ENCODE data around the gene TPPP3. TPM values are rescaled to one million over a fixed set of nuclear protein-coding genes. Genes with fewer than 3 reads are reported as not detected.
A peak's percentile ranks its signal among the peaks of the same experiment; 100 is the strongest.
"Not testable (repeated sequence)": the region's sequence is repeated elsewhere in the genome, so short reads cannot be mapped to it uniquely, and the experiment has no call there.

Gene TPPP3
- total RNA-seq, 1 donor from 2014 or later: 29.7 TPM

DNA sequence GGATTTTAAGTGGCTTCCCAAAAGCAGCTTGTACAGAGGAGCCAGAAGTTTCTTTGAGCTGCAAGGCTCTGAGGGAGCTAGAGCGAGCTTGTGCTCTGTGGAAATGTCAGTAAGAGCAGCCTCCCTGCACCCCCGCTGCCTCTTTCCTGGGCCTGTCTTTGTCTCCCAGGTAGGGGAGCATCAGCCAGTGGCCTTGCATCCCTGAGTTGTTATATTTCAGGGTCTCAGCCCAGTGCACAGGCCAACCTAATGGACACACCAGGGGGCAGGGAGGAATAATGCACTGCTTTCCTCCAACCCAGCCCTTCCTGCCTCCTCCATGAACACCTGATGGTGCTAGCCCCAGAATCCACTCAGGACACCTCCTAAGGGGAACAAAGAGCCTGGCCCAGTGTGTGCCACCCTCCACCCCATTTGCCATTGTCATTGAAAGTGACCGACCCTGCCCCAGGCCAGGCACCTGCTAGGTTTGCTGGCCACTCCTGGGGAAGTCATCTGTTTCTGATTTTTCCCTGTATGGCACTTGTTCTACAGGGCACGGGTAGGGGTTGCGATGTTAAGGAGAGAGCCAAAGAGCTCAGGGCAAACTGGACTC, 6.3 kb downstream of the TPPP3 start:
- intact Hi-C loops (cut with DNase I): no loop called here
- Histone ChIP-seq H3K36me3 (no peaks in the 10 kb centered on the region), H3K27me3 (no peaks in the 10 kb centered on the region), H3K4me1 (peaks cover 10% of the 10 kb centered on the region), H3K4me3 (no peak overlapping the region), H3K9me3 (no peaks in the 10 kb centered on the region), H3K27ac (no peak overlapping the region)
- DNase-seq: peak; percentile 33
- no peak for ATAC-seq
- TF ChIP-seq, protein P1, sequence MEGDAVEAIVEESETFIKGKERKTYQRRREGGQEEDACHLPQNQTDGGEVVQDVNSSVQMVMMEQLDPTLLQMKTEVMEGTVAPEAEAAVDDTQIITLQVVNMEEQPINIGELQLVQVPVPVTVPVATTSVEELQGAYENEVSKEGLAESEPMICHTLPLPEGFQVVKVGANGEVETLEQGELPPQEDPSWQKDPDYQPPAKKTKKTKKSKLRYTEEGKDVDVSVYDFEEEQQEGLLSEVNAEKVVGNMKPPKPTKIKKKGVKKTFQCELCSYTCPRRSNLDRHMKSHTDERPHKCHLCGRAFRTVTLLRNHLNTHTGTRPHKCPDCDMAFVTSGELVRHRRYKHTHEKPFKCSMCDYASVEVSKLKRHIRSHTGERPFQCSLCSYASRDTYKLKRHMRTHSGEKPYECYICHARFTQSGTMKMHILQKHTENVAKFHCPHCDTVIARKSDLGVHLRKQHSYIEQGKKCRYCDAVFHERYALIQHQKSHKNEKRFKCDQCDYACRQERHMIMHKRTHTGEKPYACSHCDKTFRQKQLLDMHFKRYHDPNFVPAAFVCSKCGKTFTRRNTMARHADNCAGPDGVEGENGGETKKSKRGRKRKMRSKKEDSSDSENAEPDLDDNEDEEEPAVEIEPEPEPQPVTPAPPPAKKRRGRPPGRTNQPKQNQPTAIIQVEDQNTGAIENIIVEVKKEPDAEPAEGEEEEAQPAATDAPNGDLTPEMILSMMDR (IDR thresholded peaks at IDR 0.05): no peak

DNA sequence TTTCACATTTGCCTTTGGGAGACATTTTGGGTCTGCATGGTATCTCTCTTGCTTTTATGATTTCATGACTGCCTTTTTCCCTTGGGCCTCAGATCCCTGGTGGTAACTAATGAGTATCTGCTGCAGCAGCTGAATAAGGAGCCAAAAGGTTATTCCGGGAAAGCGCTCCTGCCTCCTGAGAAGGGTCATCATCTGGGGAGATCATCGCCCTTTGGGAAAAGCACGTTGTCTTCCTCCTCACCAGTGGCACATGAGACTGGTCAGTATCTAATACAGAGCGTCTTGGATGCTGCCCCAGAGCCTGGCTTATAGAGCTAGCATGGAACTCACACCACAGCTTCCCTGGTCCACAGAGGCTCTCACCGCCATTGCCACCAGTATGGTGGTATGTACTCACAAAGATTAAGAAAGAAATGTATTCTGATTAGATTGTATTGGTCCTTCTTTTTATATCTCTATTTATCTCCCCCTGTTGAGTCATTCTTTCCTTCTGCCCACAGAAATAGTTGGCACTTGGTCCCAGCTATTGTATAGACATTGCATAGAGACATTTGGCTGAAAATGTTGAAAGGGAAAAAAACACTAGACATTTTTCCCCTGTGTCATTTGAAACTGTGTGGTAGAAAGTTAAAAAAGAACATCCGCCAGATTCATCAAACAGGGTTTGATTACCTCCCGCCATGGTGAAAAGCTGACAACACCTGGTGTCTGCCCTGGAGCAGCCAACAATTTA, 8.4 kb downstream of the TPPP3 start:
- Histone ChIP-seq H3K9me3 (no peaks in the 10 kb centered on the region), H3K4me1 (no peaks in the 10 kb centered on the region), H3K36me3 (no peaks in the 10 kb centered on the region), H3K27me3 (no peaks in the 10 kb centered on the region), H3K4me3 (no peak overlapping the region), H3K27ac (no peak overlapping the region)
- intact Hi-C loops (cut with DNase I): no loop called here
- DNase-seq: no peak
- no peak for ATAC-seq
- TF ChIP-seq, protein P1 (IDR thresholded peaks at IDR 0.05): no peak

DNA sequence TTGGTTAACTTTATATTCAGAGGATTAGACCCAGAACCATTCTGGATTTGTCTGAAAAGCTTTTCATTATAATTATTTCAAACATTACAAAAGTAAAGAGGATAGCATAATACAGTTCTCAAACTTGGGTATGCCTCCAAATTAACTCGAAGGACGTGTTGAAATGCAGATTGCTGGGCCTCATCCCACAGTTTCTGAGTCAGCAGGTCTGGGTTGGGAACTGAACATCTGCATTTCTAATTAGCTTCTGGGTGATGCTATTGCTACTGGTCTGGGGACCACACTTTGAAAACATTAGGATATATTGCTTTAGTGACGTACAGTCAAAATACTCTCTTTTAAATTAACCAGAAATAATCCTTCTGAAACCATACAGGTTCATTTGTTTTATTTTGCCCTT, 10.0 kb downstream of the TPPP3 start:
- intact Hi-C loops (cut with DNase I): no loop called here
- Histone ChIP-seq H3K27ac (no peak overlapping the region), H3K9me3 (no peaks in the 10 kb centered on the region), H3K27me3 (no peaks in the 10 kb centered on the region), H3K4me1 (no peaks in the 10 kb centered on the region), H3K36me3 (no peaks in the 10 kb centered on the region), H3K4me3 (no peak overlapping the region)
- ATAC-seq (no peak), DNase-seq (no peak)
- TF ChIP-seq, protein P1 (IDR thresholded peaks at IDR 0.05): no peak

DNA sequence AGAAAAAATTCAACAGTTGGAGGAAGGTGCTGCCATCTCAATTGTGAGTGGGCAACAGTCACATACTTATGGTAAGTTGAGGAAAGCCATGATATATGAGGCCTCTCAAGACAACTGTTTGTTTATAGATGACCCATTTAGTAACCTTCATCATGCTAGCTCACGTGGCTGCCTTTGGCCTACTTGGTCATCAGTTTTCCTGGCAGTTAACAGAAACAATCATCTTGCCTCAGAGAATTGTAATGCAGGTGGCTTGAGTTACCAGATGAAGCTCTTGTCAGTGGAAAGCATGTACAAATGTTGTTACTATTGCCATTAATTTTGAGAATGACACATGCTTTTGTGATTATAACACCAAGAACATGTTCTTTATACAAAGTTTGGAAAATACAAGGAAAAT, 14.7 kb downstream of the TPPP3 start:
- TF ChIP-seq, protein P1 (IDR thresholded peaks at IDR 0.05): no peak
- H3K4me3 ChIP-seq: no peak overlapping the region
- intact Hi-C loops (cut with DNase I): no loop called here
- H3K4me1 ChIP-seq: no peaks in the 10 kb centered on the region
- no peak for DNase-seq
- no peak overlapping the region for H3K27ac ChIP-seq
- no peaks in the 10 kb centered on the region for H3K27me3 ChIP-seq
- ATAC-seq: no peak
- H3K36me3 ChIP-seq: no peaks in the 10 kb centered on the region
- H3K9me3 ChIP-seq: no peaks in the 10 kb centered on the region

DNA sequence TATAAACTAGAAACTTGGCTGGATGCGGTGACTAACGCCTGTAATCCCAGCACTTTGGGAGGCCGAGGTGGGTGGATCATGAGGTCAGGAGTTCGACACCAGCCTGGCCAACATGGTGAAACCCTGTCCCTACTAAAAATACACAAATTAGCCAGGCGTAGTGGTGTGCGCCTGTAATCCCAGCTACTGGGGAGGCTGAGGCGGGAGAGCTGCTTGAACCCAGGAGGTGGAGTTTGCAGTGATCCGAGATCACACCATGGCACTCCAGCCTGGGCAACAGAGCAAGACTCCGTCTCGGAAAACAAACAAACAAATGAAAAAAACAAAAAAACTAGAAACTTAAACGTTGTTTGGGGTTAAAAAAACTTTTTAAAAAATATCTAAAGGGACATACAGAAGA, 17.3 kb downstream of the TPPP3 start:
- H3K27ac ChIP-seq; intact Hi-C loops (cut with DNase I); H3K4me1 ChIP-seq; ATAC-seq; H3K4me3 ChIP-seq; H3K27me3 ChIP-seq; H3K36me3 ChIP-seq; DNase-seq; H3K9me3 ChIP-seq: not testable (repeated sequence)

DNA sequence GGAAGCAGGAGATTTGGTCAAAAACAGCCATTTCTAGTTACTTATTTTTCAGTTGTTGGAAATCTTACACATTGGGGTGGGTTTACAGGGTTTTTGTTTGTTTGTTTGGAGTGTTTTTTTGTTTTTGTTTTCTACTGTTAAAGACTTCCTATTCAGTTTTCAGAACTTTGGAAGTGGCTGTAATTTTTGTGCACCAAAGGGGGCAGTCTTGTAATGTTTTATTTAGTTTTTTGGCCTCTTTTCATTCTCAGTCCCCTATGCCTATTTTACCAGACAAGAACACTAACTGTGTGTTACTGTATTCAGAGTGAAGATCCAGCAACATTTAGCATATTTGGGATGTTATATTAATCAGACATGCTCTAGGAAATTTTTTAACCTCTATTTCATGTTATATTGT, 20.6 kb downstream of the TPPP3 start:
- DNase-seq (no peak), ATAC-seq (peak; percentile 41)
- Histone ChIP-seq H3K36me3 (no peaks in the 10 kb centered on the region), H3K4me3 (no peak overlapping the region), H3K27me3 (no peaks in the 10 kb centered on the region), H3K4me1 (no peaks in the 10 kb centered on the region), H3K9me3 (no peaks in the 10 kb centered on the region), H3K27ac (no peak overlapping the region)
- intact Hi-C loops (cut with DNase I): no loop called here
- TF ChIP-seq, protein P1 (IDR thresholded peaks at IDR 0.05): peak; percentile 45
